ENCODE data around the gene CPEB4. TPM values are rescaled to one million over a fixed set of nuclear protein-coding genes. Genes with fewer than 3 reads are reported as not detected.

CPEB4 gene
- total and polyA plus RNA-seq, 8 donors, result 3.5 to 115 (median 31.7) TPM

DNA sequence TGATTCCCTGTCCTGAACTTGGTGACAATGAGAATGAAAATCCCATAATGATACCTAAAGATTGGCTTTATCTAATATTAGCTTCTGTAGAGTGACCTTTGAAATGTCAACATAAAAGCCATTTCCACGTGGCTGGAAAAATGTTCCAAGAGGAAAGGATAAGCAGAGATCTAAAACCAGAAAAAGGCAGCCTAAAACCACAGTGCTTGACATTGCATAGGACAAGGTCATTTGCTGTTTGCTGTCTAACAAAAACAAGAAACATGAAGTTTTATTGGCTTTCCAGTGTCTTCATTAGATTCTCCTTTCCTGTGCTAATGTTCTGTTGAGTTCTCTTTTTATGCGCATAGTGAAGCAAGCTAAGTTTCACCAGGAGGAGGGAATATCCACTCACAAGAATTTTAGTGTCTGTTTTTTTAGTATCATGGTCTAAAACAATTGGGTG, 44.6 kb downstream of the CPEB4 start:
- peak in 1 of 2 donors; percentile 68 for DNase-seq
- Histone ChIP-seq H3K4me3 (no peak overlapping the region), H3K36me3 (peaks cover 0 to 9% (median 3%) of the 10 kb centered on the region in 4 donors), H3K27me3 (no peaks in the 10 kb centered on the region), H3K27ac (peak overlapping the region in 2 of 5 donors; percentile 52 to 61), H3K9me3 (no peaks in the 10 kb centered on the region), H3K4me1 (peaks cover 8 to 68% (median 29%) of the 10 kb centered on the region in 4 donors)
- WGBS, 5 donors, result 51 to 60% (median 55%) methylated on average over 2 of the region's 2 CpGs
- peak in 1 of 3 donors; percentile 65 for TF ChIP-seq POLR2AphosphoS5 (IDR thresholded peaks at IDR 0.05)
- TF ChIP-seq POLR2A (IDR thresholded peaks at IDR 0.05), result no peak
- intact Hi-C loops (cut with DNase I; ENCODE audit: low total_unique reads), result no loop called here

DNA sequence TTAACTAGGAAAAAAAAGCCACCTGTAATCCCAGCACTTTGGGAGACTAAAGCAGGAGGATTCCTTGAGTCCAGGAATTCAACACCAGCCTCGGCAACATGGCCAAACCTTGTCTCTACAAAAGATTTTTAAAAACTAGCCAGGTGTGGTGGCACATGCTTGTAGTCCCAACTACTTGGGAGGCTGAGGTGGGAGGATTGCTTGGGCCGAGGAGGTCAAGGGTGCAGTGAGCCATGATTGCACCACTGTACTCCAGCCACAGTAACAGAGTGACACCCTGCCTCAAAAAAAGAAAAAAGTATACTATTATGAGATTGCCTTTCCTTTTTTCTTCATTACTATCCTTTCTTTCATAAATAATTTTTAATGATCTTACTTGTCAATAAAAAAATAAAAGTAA, 45.8 kb downstream of the CPEB4 start:
- intact Hi-C loops (cut with DNase I; ENCODE audit: low total_unique reads), result no loop called here
- Histone ChIP-seq H3K9me3 (no peaks in the 10 kb centered on the region), H3K4me3 (no peak overlapping the region), H3K27ac (peak overlapping the region in 2 of 5 donors; percentile 52 to 61), H3K36me3 (peaks cover 0 to 17% (median 3%) of the 10 kb centered on the region in 4 donors), H3K4me1 (peaks cover 2 to 62% (median 23%) of the 10 kb centered on the region in 4 donors), H3K27me3 (no peaks in the 10 kb centered on the region)
- 67 to 99% (median 96%) methylated on average over 2 of the region's 2 CpGs for WGBS, 5 donors
- no peak for TF ChIP-seq EP300 (IDR thresholded peaks at IDR 0.05)
- TF ChIP-seq, protein P1, sequence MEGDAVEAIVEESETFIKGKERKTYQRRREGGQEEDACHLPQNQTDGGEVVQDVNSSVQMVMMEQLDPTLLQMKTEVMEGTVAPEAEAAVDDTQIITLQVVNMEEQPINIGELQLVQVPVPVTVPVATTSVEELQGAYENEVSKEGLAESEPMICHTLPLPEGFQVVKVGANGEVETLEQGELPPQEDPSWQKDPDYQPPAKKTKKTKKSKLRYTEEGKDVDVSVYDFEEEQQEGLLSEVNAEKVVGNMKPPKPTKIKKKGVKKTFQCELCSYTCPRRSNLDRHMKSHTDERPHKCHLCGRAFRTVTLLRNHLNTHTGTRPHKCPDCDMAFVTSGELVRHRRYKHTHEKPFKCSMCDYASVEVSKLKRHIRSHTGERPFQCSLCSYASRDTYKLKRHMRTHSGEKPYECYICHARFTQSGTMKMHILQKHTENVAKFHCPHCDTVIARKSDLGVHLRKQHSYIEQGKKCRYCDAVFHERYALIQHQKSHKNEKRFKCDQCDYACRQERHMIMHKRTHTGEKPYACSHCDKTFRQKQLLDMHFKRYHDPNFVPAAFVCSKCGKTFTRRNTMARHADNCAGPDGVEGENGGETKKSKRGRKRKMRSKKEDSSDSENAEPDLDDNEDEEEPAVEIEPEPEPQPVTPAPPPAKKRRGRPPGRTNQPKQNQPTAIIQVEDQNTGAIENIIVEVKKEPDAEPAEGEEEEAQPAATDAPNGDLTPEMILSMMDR (IDR thresholded peaks at IDR 0.05), result no peak
- TF ChIP-seq POLR2A (IDR thresholded peaks at IDR 0.05), result no peak
- no peak for TF ChIP-seq POLR2AphosphoS5 (IDR thresholded peaks at IDR 0.05)
- DNase-seq, result no peak

DNA sequence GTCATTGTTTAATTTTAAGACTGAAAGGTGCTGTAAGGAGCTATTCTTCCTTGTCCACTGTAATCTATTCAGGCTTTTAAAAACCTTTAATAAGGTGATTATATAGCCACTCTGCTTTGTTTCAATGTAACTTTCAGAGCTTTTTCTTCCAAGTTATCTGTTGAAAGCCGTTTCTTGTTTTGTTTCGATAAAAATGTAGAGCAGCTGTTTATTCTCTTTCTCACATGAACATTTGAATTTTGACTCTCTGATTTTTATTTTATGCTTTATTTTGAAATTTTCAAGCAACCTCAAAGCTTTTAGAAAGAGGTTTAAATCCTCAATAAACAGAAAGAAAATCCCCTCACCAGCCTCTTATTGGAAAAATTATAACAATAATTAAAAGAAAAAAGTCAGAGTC, 47.2 kb downstream of the CPEB4 start:
- TF ChIP-seq POLR2A (IDR thresholded peaks at IDR 0.05), result no peak
- no peak for TF ChIP-seq POLR2AphosphoS5 (IDR thresholded peaks at IDR 0.05)
- TF ChIP-seq EP300 (IDR thresholded peaks at IDR 0.05), result no peak
- TF ChIP-seq, protein P1 (IDR thresholded peaks at IDR 0.05), result no peak
- no peak for DNase-seq
- 53 to 72% (median 67%) methylated on average over 2 of the region's 2 CpGs for WGBS, 5 donors
- Histone ChIP-seq H3K27ac (no peak overlapping the region), H3K4me3 (no peak overlapping the region), H3K9me3 (no peaks in the 10 kb centered on the region), H3K36me3 (peaks cover 0 to 13% (median 3%) of the 10 kb centered on the region in 4 donors), H3K4me1 (peaks cover 0 to 55% (median 23%) of the 10 kb centered on the region in 4 donors), H3K27me3 (no peaks in the 10 kb centered on the region)
- intact Hi-C loops (cut with DNase I; ENCODE audit: low total_unique reads), result no loop called here

GRCh38 chr5:173940269-173940668, 52.1 kb downstream of the CPEB4 start:
- no peak overlapping the region for H3K27ac ChIP-seq
- H3K9me3 ChIP-seq, result no peaks in the 10 kb centered on the region
- 72 to 89% (median 85%) methylated on average over 2 of the region's 2 CpGs for WGBS, 5 donors
- H3K27me3 ChIP-seq, result no peaks in the 10 kb centered on the region
- intact Hi-C loops (cut with DNase I; ENCODE audit: low total_unique reads), result no loop called here
- H3K4me3 ChIP-seq, result no peak overlapping the region
- TF ChIP-seq, protein P1 (IDR thresholded peaks at IDR 0.05), result no peak
- TF ChIP-seq EP300 (IDR thresholded peaks at IDR 0.05), result no peak
- TF ChIP-seq POLR2AphosphoS5 (IDR thresholded peaks at IDR 0.05), result no peak
- no peak for TF ChIP-seq POLR2A (IDR thresholded peaks at IDR 0.05)
- DNase-seq, result no peak
- peaks cover 6 to 15% (median 9%) of the 10 kb centered on the region in 4 donors for H3K36me3 ChIP-seq
- peaks cover 14 to 71% (median 40%) of the 10 kb centered on the region in 4 donors for H3K4me1 ChIP-seq

DNA sequence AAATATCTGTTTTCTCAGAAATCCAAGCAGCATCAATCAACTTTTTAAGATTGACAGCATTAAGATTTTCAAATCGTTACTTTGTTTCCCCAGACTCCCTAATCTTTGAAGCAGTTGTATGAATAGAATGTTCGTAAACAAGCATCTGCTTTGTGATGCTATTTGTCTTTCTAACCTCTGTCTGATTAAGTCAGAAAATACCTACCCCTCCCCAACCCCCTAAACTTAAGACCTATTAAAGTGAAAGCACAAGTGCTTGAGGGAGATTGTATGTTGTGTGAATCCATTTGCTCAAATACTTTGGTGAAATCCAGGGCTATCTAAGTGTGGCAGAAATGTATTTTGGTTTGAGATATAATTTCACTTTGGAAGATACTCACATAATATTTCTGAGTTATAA, 53.0 kb downstream of the CPEB4 start:
- TF ChIP-seq, protein P1 (IDR thresholded peaks at IDR 0.05), result no peak
- TF ChIP-seq POLR2A (IDR thresholded peaks at IDR 0.05), result no peak
- no peak for TF ChIP-seq POLR2AphosphoS5 (IDR thresholded peaks at IDR 0.05)
- no peak for TF ChIP-seq EP300 (IDR thresholded peaks at IDR 0.05)
- Histone ChIP-seq H3K4me1 (peaks cover 14 to 62% (median 38%) of the 10 kb centered on the region in 4 donors), H3K9me3 (no peaks in the 10 kb centered on the region), H3K4me3 (no peak overlapping the region), H3K27me3 (no peaks in the 10 kb centered on the region), H3K27ac (peak overlapping the region in 2 of 5 donors; percentile 54 to 72), H3K36me3 (peaks cover 7 to 23% (median 17%) of the 10 kb centered on the region in 4 donors)
- WGBS, 5 donors, result 46 to 70% (median 54%) methylated on average over 2 of the region's 2 CpGs
- intact Hi-C loops (cut with DNase I; ENCODE audit: low total_unique reads), result no loop called here
- no peak for DNase-seq
